HCT116 (cell line): ENCODE measurements around the gene SPIRE1. TPM values are rescaled to one million over a fixed set of nuclear protein-coding genes. Genes with fewer than 3 reads are reported as not detected.

Experiments
- ATAC-seq: fragments of 200-7000 bp; cut with Tn5 transposase; 2 replicates; pipeline ENCODE4 v1.9.1; 2020; ENCODE audit warnings: mild to moderate bottlenecking, moderate library complexity
- BruUV-seq: library from RNA; stranded (reverse); fragments of 400-500 nt; replicated peaks from 2 replicates; lab custom pipeline; 2021; lab: Mats Ljungman, UMichigan
- CTCF ChIA-PET: fragments of 300-600 bp; sonication (Branson Sonifier 250); formaldehyde crosslinking; loops from one replicate; lab custom pipeline; 2021; ENCODE audit warnings: antibody characterized with exemption; lab: Charles Lee
- POLR2A ChIA-PET: fragments of 300-600, 350-600 bp; sonication (Branson Sonifier 250); formaldehyde crosslinking; loops from one replicate; lab custom pipeline; 2021; ENCODE audit warnings: antibody characterized with exemption; lab: Charles Lee
- RAD21 ChIA-PET, 2 experiments: fragments of 300-600 bp; sonication (Branson Sonifier 250); formaldehyde crosslinking; loops; one replicate each; lab custom pipeline; 2023; ENCODE audit warnings: low total read pairs in 2 of 2; ENCODE audit not compliant: uncharacterized antibody in 2 of 2, unreplicated experiment in 2 of 2, low non-redundant PET in 1 of 2; lab: Charles Lee
- DNase-seq: peaks from one replicate; pipeline ENCODE4 v3.0.0-alpha.2; 2010; ENCODE audit warnings: low read depth, low spot score
- H2AFZ ChIP-seq: fragments of 200-600 bp; shearing (Covaris generic), sonication (generic); 2 replicates; pipeline ENCODE4 v1.6.1; 2017; ENCODE audit warnings: low read depth, mixed run types, mixed read lengths, antibody characterized with exemption, low read length; ENCODE audit not compliant: poor library complexity, severe bottlenecking
- H3K27ac ChIP-seq: 2 replicates; pipeline ENCODE4 v1.5.1; 2012; ENCODE audit warnings: low read depth, low read length
- H3K27me3 ChIP-seq: fragments of 200-600 bp; sonication (generic); 2 replicates; pipeline ENCODE4 v1.6.1; 2016; ENCODE audit warnings: mixed run types, low read length, mixed read lengths; ENCODE audit not compliant: insufficient read depth
- H3K36me3 ChIP-seq, 2 experiments: fragments of 200-500 bp in 1 of 2; fragments of 200-600 bp in 1 of 2; sonication (Bioruptor generic) in 1 of 2; sonication (generic) in 1 of 2; 2 replicates each; pipeline versions ENCODE4 v1.5.1 to v1.6.1; 2014 to 2016; ENCODE audit warnings: low read length in 2 of 2, inconsistent platforms in 1 of 2, mixed read lengths in 1 of 2, mixed run types in 1 of 2; ENCODE audit not compliant: insufficient read depth in 2 of 2, control insufficient read depth in 1 of 2
- H3K4me1 ChIP-seq, 2 experiments: fragments of 200-600 bp in 1 of 2; sonication (generic) in 1 of 2; 2 replicates each; pipeline versions ENCODE4 v1.5.1 to v1.6.1; 2012 to 2017; ENCODE audit warnings: low read length in 2 of 2, inconsistent platforms in 1 of 2, mild to moderate bottlenecking in 1 of 2, mixed read lengths in 1 of 2, mixed run types in 1 of 2, moderate library complexity in 1 of 2; ENCODE audit not compliant: insufficient read depth in 2 of 2, control insufficient read depth in 1 of 2
- H3K4me2 ChIP-seq: fragments of 200-600 bp; sonication (generic); 2 replicates; pipeline ENCODE4 v1.6.1; 2017; ENCODE audit warnings: mixed run types, low read length, mixed read lengths
- H3K4me3 ChIP-seq, 2 experiments: fragments of 200-600 bp in 1 of 2; sonication (generic) in 1 of 2; replicated peaks in 1 of 2; 2 replicates each; pipeline ENCODE4 v1.5.1; 2011 to 2016; ENCODE audit warnings: low read length in 2 of 2, control low read depth in 1 of 2, low read depth in 1 of 2, mild to moderate bottlenecking in 1 of 2, mixed read lengths in 1 of 2, mixed run types in 1 of 2
- H3K79me2 ChIP-seq: fragments of 200-600 bp; sonication (generic); 2 replicates; pipeline ENCODE4 v1.6.1; 2017; ENCODE audit warnings: mild to moderate bottlenecking, mixed run types, low read length, moderate library complexity, mixed read lengths; ENCODE audit not compliant: insufficient read depth
- H3K9ac ChIP-seq: fragments of 200-600 bp; sonication (generic); 2 replicates; pipeline ENCODE4 v1.6.1; 2016; ENCODE audit warnings: low read length, mixed read lengths
- H3K9me2 ChIP-seq: fragments of 200-600 bp; sonication (generic), shearing (Covaris generic); 2 replicates; pipeline ENCODE4 v1.6.1; 2017; ENCODE audit warnings: mixed run types, mild to moderate bottlenecking, moderate library complexity; ENCODE audit not compliant: insufficient read depth
- H3K9me3 ChIP-seq, 2 experiments: fragments of 200-500 bp in 1 of 2; fragments of 200-600 bp in 1 of 2; sonication (Bioruptor generic) in 1 of 2; sonication (generic) in 1 of 2; 2 replicates each; pipeline ENCODE4 v1.6.1; 2014 to 2017; ENCODE audit warnings: low read length in 2 of 2, mixed read lengths in 2 of 2, inconsistent platforms in 1 of 2, low read depth in 1 of 2, mild to moderate bottlenecking in 1 of 2, mixed run types in 1 of 2, moderate library complexity in 1 of 2; ENCODE audit not compliant: control insufficient read depth in 1 of 2, insufficient read depth in 1 of 2
- H4K20me1 ChIP-seq: fragments of 200-600 bp; sonication (generic), shearing (Covaris generic); 2 replicates; pipeline ENCODE4 v1.6.1; 2017; ENCODE audit warnings: mixed run types, mild to moderate bottlenecking, moderate library complexity; ENCODE audit not compliant: insufficient read depth
- ATF3 ChIP-seq: IDR thresholded peaks from 2 replicates; pipeline ENCODE4 v1.6.1; 2012
- CEBPB ChIP-seq: IDR thresholded peaks from 2 replicates; pipeline ENCODE4 v1.6.1; 2012; ENCODE audit warnings: low read depth
- EGR1 ChIP-seq: IDR thresholded peaks from 2 replicates; pipeline ENCODE4 v1.6.1; 2012; ENCODE audit warnings: low read depth
- ELF1 ChIP-seq: IDR thresholded peaks from 2 replicates; pipeline ENCODE4 v1.6.1; 2012; ENCODE audit warnings: low read depth, borderline replicate concordance
- EZH2 ChIP-seq: fragments of 200-600 bp; sonication (generic); IDR thresholded peaks from 2 replicates; pipeline ENCODE4 v1.6.1; 2017; ENCODE audit warnings: antibody characterized with exemption, mixed run types
- EZH2phosphoT487 ChIP-seq: fragments of 200-600 bp; IDR thresholded peaks from 2 replicates; pipeline ENCODE4 v1.6.1; 2018; ENCODE audit warnings: antibody characterized with exemption, borderline replicate concordance
- FOSL1 ChIP-seq: IDR thresholded peaks from 2 replicates; pipeline ENCODE4 v1.6.1; 2012; ENCODE audit warnings: low read depth
- JUND ChIP-seq: IDR thresholded peaks from 2 replicates; pipeline ENCODE4 v1.6.1; 2012
- MAX ChIP-seq: IDR thresholded peaks from 2 replicates; pipeline ENCODE4 v1.6.1; 2012
- POLR2A ChIP-seq: IDR thresholded peaks from 2 replicates; pipeline ENCODE4 v1.7.0; 2011; ENCODE audit warnings: borderline replicate concordance; ENCODE audit not compliant: insufficient read depth, insufficient read length; ENCODE audit errors: extremely low read depth
- POLR2AphosphoS5 ChIP-seq: IDR thresholded peaks from 2 replicates; pipeline ENCODE4 v1.6.1; 2011; ENCODE audit warnings: mild to moderate bottlenecking, low read depth, low read length, moderate library complexity
- RAD21 ChIP-seq: IDR thresholded peaks from 2 replicates; pipeline ENCODE4 v1.6.1; 2012; ENCODE audit warnings: low read depth, mild to moderate bottlenecking
- REST ChIP-seq: IDR thresholded peaks from 2 replicates; pipeline ENCODE4 v1.6.1; 2012; ENCODE audit warnings: low read depth
- SP1 ChIP-seq: IDR thresholded peaks from 2 replicates; pipeline ENCODE4 v1.6.1; 2012; ENCODE audit warnings: low read depth
- SRF ChIP-seq: IDR thresholded peaks from 2 replicates; pipeline ENCODE4 v1.6.1; 2012; ENCODE audit warnings: low read depth
- TCF7L2 ChIP-seq: IDR thresholded peaks from 2 replicates; pipeline ENCODE4 v1.7.0; 2011; ENCODE audit warnings: borderline replicate concordance, inconsistent platforms; ENCODE audit not compliant: insufficient read depth, insufficient read length; ENCODE audit errors: extremely low read depth
- YY1 ChIP-seq: IDR thresholded peaks from 2 replicates; pipeline ENCODE4 v1.6.1; 2011; ENCODE audit warnings: low read length, low read depth, moderate library complexity, mild to moderate bottlenecking; ENCODE audit not compliant: insufficient replicate concordance; ENCODE audit errors: extremely low read depth
- ZBTB33 ChIP-seq: IDR thresholded peaks from 2 replicates; pipeline ENCODE4 v1.6.1; 2011; ENCODE audit warnings: mild to moderate bottlenecking, low read length, moderate library complexity; ENCODE audit not compliant: insufficient replicate concordance; ENCODE audit errors: extremely low read depth
- ZFX ChIP-seq: fragments of 450-650 bp; IDR thresholded peaks from 2 replicates; pipeline ENCODE4 v1.6.1; 2017
- ZNF274 ChIP-seq: fragments of 200-500 bp; sonication (Bioruptor generic); IDR thresholded peaks from 2 replicates; pipeline ENCODE4 v1.6.1; 2014; ENCODE audit warnings: mild to moderate bottlenecking, low read depth, low read length, inconsistent platforms
- intact Hi-C: fragments of 100-400 bp; cut with micrococcal nuclease; formaldehyde crosslinking; loops from 2 replicates; pipeline ENCODE4 v1.10.0; 2022
- total RNA-seq: library from RNA; stranded (reverse); gene quantifications from one replicate; pipeline ENCODE4 v1.2.1, GENCODE V29; 2021; ENCODE audit not compliant: unreplicated experiment

The SPIRE1 gene
- total RNA-seq, 1 experiment from 2014 or later, result 26.6 TPM

GRCh38 chr18:12491611-12492435, 166.1 kb downstream of the SPIRE1 start:
- POLR2A ChIA-PET, result no interaction called here
- no peak for ATAC-seq
- CTCF ChIA-PET, result no interaction called here
- H3K4me1 ChIP-seq, result no peaks in the 10 kb centered on the region
- intact Hi-C loops, result no loop called here
- no peaks in the 10 kb centered on the region for H3K9me3 ChIP-seq
- DNase-seq, result no peak
- no peak overlapping the region for H3K27ac ChIP-seq
- no peak overlapping the region for H3K9ac ChIP-seq
- H3K36me3 ChIP-seq, result no peaks in the 10 kb centered on the region
- no peaks in the 10 kb centered on the region for H3K79me2 ChIP-seq
- no peak for TF ChIP-seq EZH2phosphoT487
- TF ChIP-seq JUND, result no peak
- no peak for TF ChIP-seq YY1
- TF ChIP-seq TCF7L2, result no peak
- TF ChIP-seq ATF3, result no peak
- TF ChIP-seq CEBPB, result no peak
- TF ChIP-seq SRF, result no peak
- no peak for TF ChIP-seq POLR2A
- no peak for TF ChIP-seq ELF1
- TF ChIP-seq RAD21, result no peak
- TF ChIP-seq REST, result no peak
- TF ChIP-seq EZH2, result no peak
- no peak for TF ChIP-seq ZNF274
- TF ChIP-seq MAX, result no peak
- no peak for TF ChIP-seq EGR1
- no peak for TF ChIP-seq ZBTB33
- no peak for TF ChIP-seq POLR2AphosphoS5
- TF ChIP-seq SP1, result no peak
- no peak for TF ChIP-seq FOSL1
- no peak for TF ChIP-seq ZFX
- TF ChIP-seq, all 23 proteins: peak for 0
- no peak overlapping the region for H3K4me2 ChIP-seq
- no peak overlapping the region for H3K4me3 ChIP-seq
- TSS peak; percentile 22 for BruUV-seq
- no peak overlapping the region for H2AFZ ChIP-seq
- RAD21 ChIA-PET, result no interaction called here
- no peaks in the 10 kb centered on the region for H3K9me2 ChIP-seq
- no peaks in the 10 kb centered on the region for H4K20me1 ChIP-seq
- no peaks in the 10 kb centered on the region for H3K27me3 ChIP-seq
